Coronary artery (tissue), 2 donors: ENCODE data around the gene MERTK.

ENCODE experiments used
- DNase-seq: peaks from one replicate; pipeline ENCODE4 v3.0.0-alpha.2; 2017; ENCODE audit warnings: low spot score
- H3K27ac ChIP-seq, 2 donors: fragments of 200-600 bp; sonication (generic); one replicate each; pipeline ENCODE4 v1.5.1; 2016 to 2019
- H3K4me3 ChIP-seq: fragments of 200-600 bp; sonication (generic); 2 replicates; pipeline ENCODE4 v1.5.1; 2016; ENCODE audit warnings: mild to moderate bottlenecking, moderate library complexity
- TF ChIP-seq, protein P1 (sequence below): fragments of 200-600 bp; sonication (generic); IDR thresholded peaks from one replicate; pipeline ENCODE4 v1.5.1; 2019; ENCODE audit warnings: antibody characterized with exemption

MERTK gene

DNA sequence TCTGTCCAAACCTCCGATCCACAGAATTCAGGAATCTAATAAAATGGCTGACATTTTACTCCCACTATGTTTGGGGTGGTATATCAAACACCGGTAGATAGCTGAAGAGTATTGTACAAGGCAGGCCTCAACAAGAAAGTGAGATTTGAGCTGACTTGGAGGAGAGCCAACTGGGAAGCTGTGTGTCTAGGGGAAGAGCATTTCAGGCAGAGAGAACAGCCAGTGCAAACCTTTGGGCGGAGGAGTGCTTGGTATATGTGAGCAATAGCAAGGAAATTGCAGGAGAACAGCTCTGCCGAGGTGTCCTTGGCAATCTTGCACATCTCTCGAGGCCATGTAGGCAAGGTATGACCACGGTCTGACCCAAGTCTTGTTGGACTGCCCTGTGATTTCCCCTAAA lies 1.8 kb upstream of the MERTK start:
- DNase-seq: no peak
- TF ChIP-seq, protein P1, sequence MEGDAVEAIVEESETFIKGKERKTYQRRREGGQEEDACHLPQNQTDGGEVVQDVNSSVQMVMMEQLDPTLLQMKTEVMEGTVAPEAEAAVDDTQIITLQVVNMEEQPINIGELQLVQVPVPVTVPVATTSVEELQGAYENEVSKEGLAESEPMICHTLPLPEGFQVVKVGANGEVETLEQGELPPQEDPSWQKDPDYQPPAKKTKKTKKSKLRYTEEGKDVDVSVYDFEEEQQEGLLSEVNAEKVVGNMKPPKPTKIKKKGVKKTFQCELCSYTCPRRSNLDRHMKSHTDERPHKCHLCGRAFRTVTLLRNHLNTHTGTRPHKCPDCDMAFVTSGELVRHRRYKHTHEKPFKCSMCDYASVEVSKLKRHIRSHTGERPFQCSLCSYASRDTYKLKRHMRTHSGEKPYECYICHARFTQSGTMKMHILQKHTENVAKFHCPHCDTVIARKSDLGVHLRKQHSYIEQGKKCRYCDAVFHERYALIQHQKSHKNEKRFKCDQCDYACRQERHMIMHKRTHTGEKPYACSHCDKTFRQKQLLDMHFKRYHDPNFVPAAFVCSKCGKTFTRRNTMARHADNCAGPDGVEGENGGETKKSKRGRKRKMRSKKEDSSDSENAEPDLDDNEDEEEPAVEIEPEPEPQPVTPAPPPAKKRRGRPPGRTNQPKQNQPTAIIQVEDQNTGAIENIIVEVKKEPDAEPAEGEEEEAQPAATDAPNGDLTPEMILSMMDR: no peak
- no peak overlapping the region for H3K27ac ChIP-seq
- H3K4me3 ChIP-seq: no peak overlapping the region

DNA sequence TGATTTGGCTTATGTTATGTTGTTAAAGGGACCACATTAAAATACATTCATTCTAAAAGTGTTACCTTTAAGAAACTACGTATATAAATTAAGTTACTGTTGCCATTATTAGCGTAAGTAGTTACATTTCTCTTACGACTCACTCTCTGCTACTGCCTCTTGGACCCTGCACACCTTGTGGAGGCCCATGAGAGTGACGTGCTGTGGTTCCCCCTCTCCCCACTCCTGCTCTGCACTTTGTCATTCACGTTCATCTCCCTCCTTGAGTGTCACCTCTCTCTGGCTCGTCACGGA lies 830 bp upstream of the MERTK start:
- no peak for DNase-seq
- Histone ChIP-seq H3K4me3 (peak overlapping the region; percentile 92), H3K27ac (peak overlapping the region; percentile 88 to 95)
- TF ChIP-seq, protein P1: no peak

DNA sequence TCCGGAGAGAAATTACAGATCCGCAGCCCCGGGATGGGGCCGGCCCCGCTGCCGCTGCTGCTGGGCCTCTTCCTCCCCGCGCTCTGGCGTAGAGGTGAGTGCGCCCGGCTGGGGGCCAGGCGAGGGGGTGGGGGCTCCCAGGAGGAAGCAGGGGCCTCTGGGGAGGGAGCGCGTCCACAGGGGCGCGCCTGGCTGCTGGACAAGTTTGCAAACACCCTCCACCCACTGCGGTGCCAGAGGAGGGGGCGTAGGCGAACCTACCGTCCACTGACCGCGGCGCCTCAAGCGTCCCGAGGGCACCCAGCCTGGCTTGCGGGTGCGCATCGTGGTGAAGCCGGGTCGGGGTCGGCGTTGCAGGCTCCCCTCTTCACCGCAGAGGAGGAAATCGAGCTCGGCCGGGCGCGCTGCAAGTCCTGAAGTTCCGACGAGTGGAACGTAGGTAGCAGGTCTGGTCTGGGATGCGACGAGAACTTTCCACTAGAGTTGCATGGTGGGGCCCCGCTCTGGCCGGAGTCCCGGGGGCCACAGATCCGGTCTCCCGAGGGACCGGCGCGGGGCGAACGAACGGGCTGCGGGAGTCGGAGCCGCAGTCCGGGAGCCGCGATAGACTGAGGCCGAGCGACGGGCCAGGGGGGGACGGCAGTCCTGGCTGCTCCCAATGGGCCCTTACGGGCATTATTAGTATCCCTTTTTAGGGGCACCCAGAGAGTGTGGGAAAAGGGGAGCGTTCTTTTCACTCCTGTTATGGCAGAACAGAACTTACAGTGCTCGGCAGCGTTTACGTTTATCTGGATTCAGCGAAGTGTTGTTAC lies 502 bp downstream of the MERTK start:
- TF ChIP-seq, protein P1: no peak
- Histone ChIP-seq H3K4me3 (peak overlapping the region; percentile 92), H3K27ac (peak overlapping the region; percentile 88 to 95)
- peak; percentile 82 for DNase-seq

DNA sequence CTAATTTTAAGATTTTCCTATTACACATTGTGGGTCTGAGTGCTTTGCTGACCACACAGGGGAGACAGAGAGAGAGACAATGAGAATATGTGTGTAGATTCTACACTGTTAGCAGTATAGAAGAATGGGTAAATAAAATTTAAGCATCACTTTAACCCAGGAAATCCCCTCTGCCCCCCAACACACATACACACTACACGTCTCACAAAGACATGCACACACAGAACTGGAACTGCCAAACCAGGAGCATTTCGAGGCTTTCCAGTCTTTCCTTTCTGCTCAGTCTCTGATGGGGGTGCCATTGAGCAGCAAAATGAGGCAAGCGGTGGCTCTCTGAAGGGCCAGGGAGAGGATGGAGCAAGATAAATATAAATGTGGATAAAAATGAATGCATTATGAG lies 2.5 kb downstream of the MERTK start:
- TF ChIP-seq, protein P1: no peak
- Histone ChIP-seq H3K4me3 (peak overlapping the region; percentile 92), H3K27ac (peak overlapping the region; percentile 61 to 88)
- no peak for DNase-seq

DNA sequence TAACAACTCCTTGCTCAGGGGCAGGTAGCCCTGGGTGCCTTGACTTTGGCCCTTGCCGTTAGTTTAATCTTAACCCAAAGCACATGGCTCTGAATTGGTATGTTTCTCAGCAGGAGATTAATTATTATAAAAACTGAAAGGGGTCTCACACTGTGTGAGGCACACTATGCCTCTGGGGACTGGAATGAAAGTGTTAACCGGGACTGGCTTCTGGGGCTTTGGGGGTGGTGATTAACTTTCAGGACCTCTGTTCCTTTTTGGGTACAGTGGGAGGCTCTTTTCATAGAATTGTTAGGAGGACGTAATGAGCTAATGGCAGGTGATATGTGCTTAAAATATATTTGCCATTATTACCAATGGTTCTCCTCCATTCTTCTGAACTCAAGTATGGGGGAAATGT lies 5.1 kb downstream of the MERTK start:
- no peak for DNase-seq
- Histone ChIP-seq H3K27ac (peak overlapping the region in 1 of 2 donors; percentile 36), H3K4me3 (no peak overlapping the region)
- TF ChIP-seq, protein P1: no peak

DNA sequence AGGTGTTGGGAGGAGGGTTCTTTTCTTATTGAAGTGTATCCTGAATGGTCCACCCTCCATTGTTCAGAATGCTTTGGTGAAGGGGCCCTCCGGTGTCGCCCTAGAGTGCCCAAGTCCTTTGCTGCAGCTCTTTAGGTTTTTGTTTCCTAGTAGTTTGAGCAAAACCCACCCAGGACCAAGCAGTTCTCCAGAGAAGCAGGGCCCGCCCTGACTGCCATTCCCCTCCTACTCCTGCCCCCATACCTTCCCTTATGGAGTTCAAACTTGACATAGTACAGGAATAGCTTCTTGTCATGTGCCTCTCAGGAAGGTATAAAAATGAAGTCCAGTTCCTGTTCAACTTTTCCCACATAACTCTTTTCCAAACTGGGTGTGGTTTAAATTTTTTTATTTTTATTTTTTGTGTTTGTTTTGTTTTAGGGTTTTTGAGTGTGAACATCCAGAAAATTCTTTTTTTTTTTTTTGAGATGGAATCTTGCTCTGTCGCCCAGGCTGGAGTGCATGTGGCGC lies 5.6 kb downstream of the MERTK start:
- no peak for DNase-seq
- TF ChIP-seq, protein P1: no peak
- no peak overlapping the region for H3K4me3 ChIP-seq
- H3K27ac ChIP-seq: peak overlapping the region in 1 of 2 donors; percentile 76
